Epithelial cell of proximal tubule (primary cell): ENCODE results near the gene MREG. TPM values are rescaled to one million over a fixed set of nuclear protein-coding genes. Genes with fewer than 3 reads are reported as not detected.

ENCODE experiments used
- DNase-seq: peaks from one replicate; pipeline ENCODE4 v3.0.0-alpha.2; 2011; ENCODE audit warnings: low read depth
- H3K4me3 ChIP-seq: 2 replicates; pipeline ENCODE4 v1.5.1; 2011; ENCODE audit warnings: low read depth, mild to moderate bottlenecking, low read length
- total RNA-seq: library from RNA; depleted of rRNA; stranded (reverse); fragments of >200 nt; gene quantifications from 2 replicates; pipeline ENCODE4 v1.2.3, GENCODE V29; 2015
- TF ChIP-seq, protein P1 (sequence below): conservative IDR thresholded peaks from 2 replicates; pipeline ENCODE4 v1.5.1; 2012; ENCODE audit warnings: low read depth, mild to moderate bottlenecking, low read length

The MREG gene
- total RNA-seq, 1 donor from 2014 or later, result 12.7 TPM

DNA sequence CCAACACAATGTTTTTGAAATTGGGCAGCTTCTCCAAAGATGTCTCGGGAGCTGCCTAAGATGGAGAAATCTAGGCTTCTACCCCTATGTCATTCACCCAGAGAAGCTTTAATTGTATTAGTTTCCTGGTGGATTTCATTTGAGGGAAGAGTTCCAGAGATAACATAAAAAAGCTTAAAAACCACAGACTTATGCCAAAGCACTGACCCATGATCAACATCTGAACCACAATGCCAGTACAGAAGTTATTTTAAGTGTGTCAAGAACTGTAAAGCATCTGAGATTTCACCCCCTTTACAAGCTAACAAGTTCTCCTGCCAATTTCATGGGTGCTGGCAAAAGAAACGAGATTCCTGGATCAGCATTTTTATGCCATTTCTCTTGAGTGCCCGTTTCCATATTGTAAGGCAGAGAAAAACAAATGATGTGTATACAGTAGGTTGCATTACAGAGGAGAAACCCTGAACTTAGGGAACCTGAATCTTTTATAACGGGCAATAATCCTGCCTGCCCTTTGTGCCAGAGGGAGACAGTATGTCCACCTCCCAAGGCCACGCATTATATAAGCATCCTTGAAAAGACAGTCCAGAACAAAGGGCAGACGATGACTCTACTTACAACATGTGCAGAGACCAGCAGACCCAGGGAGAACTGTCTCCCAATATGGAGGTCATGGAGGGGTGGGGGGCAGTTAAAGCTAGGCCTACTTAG, 44.1 kb downstream of the MREG start:
- H3K4me3 ChIP-seq, result no peak overlapping the region
- no peak for DNase-seq
- TF ChIP-seq, protein P1, sequence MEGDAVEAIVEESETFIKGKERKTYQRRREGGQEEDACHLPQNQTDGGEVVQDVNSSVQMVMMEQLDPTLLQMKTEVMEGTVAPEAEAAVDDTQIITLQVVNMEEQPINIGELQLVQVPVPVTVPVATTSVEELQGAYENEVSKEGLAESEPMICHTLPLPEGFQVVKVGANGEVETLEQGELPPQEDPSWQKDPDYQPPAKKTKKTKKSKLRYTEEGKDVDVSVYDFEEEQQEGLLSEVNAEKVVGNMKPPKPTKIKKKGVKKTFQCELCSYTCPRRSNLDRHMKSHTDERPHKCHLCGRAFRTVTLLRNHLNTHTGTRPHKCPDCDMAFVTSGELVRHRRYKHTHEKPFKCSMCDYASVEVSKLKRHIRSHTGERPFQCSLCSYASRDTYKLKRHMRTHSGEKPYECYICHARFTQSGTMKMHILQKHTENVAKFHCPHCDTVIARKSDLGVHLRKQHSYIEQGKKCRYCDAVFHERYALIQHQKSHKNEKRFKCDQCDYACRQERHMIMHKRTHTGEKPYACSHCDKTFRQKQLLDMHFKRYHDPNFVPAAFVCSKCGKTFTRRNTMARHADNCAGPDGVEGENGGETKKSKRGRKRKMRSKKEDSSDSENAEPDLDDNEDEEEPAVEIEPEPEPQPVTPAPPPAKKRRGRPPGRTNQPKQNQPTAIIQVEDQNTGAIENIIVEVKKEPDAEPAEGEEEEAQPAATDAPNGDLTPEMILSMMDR, result no peak

DNA sequence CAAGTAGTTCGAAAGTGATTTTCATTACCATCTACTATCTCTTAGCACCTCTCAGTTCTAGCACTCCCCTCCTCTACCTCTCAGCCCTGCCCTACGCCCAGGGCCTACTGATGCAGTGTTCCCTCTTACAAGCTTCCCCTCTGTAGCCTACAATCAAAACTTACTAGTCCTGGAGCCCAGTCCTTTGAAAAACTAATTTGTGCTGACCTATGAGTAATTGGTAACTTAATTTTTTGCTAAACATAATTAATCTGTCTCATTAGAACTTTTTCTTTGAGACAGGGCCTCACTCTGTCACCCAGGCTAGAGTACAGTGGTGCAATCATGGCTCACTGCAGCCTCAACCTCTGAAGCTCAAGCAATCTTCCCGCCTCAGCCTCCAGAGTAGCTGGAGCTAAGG, 44.9 kb downstream of the MREG start:
- TF ChIP-seq, protein P1, result no peak
- DNase-seq, result no peak
- no peak overlapping the region for H3K4me3 ChIP-seq

DNA sequence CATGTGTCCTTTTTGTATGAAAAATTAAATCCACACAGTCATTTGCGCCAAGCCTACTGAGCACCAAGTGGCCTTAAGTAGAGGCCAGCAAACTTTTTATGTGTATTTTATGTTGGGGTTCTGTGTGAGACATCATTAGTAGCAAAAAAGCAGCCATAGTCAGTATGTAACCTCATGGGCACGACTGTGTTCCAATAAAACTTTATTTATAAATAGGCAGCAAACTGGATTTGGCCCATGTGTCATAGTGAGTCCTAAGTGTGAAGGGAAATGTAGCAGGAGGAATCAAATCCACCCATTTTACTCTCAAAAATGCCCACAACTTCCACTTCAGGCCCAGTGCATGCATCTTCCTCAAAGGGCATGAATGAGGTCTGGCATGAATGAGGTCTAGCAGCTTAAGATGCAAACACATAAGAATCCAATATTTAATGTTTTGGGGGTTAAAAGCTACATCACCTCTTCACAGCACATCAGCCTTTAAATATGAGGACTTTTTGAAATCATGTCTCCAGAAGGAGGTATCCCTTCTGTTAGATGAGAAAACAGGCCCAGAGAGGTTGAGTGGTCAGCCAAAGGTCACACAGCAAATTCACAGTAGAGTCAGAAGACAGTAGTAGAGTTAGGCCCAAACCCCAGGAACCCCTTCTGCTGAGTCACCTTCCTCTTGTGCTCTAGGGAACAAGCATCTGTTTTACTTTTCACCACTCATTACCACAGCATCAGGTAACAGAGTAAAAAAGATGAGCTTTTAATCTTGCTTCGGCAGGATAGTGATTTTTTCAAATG, 45.6 kb downstream of the MREG start:
- TF ChIP-seq, protein P1, result no peak
- DNase-seq, result no peak
- no peak overlapping the region for H3K4me3 ChIP-seq

DNA sequence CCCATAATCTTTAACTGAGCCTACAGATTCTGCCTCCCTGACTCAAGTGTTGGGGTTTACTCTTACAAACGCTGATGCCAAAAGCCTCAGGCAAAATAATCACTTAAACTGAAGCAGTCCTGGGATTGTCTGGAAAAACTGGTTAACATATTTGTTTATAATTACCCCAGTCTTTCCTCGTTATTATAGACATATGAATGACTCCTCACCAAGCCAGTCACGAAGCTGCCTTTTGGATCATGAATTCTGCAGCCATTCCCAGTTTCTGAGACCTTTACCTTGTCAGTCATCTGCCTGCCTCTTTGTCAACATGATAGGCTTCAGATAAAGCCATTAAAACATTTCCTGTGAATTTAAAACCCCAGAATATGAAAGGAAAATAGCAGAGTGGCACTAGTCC, 46.4 kb downstream of the MREG start:
- TF ChIP-seq, protein P1, result no peak
- no peak overlapping the region for H3K4me3 ChIP-seq
- DNase-seq, result no peak

DNA sequence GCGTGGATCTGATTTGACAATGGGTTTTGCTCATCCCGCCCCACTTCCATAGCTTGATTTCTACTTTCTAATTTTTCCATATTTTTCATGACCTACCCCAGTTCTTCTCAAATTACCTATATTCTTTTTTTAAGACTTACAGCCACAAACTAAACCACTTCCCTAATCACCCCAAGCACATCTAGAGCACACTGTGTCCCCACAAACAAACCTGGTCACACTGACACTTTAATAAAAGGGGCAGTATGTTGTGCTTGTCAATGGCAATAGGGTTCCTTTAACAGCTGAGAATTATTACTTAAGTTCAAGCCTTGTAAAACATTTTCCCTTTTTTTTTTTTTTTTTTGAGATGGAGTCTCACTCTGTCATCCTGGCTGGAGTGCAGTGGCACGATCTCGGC, 47.1 kb downstream of the MREG start:
- TF ChIP-seq, protein P1, result no peak
- no peak overlapping the region for H3K4me3 ChIP-seq
- DNase-seq, result no peak

DNA sequence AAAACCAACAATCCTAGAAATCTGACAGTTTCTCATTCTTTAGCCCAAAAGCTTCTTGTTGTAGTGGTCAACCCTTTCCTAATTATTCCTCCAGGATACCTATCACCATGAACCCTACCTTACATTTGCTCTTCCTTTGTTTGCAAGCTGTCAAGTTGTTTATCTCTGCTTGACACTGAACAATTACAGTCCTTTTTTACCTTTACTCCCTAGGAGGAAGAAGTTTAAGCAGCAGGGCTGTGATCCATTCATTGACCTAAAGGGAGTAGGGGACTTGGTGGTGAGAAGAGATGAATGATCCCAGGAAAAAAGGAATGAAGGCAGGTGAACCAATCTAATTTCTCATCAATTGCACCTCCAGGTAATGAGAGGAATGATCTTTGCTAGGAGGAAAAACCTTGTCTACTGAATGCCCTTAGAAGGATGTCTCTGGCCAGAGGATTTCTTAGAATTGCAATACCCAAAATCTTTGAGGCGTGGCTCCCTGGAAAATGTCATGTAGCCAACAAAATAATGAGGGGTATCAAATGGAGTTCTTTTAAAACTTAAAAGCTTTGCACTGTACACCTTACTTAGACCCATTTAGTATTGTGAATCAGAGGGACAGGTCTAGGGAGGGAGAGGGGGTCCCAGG, 47.7 kb downstream of the MREG start:
- DNase-seq, result no peak
- TF ChIP-seq, protein P1, result no peak
- H3K4me3 ChIP-seq, result no peak overlapping the region
